Uterus (tissue), 2 donors: ENCODE results near the gene VASP.

Experiments used
- POLR2A ChIP-seq, 2 donors: fragments of 450-650 bp; IDR thresholded peaks; one replicate each; pipeline ENCODE4 v1.6.1; 2016; ENCODE audit warnings: antibody characterized with exemption in 2 of 2, mild to moderate bottlenecking in 1 of 2, moderate library complexity in 1 of 2
- TF ChIP-seq, protein P1 (sequence below), 4 experiments: fragments of 200-600 bp in 2 of 4; fragments of 450-650 bp in 2 of 4; sonication (generic) in 2 of 4; IDR thresholded peaks; one replicate each; pipeline ENCODE4 v1.5.1; 2016 to 2019; ENCODE audit warnings: antibody characterized with exemption in 4 of 4, mild to moderate bottlenecking in 2 of 4, moderate library complexity in 1 of 4

DNA sequence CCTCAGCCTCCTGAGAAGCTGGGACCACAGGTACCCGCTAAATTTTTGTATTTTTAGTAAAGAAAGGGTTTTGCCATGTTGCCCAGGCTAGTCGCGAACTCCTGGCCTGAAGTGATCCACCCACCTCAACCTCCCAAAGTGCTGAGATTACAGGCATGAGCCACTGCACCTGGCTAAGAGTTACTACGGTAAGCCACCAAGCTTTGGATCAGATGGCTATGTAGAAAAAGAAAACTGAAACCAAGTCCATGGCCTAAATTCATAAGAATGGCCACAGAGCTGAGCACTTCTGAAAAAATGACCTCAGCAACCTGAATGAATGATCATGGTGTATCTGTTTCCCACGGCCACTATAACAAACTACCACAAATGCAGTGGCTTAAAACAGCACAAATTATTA is 67.9 kb downstream of the VASP start:
- TF ChIP-seq POLR2A (IDR thresholded peaks at IDR 0.05) = no peak
- TF ChIP-seq, protein P1, sequence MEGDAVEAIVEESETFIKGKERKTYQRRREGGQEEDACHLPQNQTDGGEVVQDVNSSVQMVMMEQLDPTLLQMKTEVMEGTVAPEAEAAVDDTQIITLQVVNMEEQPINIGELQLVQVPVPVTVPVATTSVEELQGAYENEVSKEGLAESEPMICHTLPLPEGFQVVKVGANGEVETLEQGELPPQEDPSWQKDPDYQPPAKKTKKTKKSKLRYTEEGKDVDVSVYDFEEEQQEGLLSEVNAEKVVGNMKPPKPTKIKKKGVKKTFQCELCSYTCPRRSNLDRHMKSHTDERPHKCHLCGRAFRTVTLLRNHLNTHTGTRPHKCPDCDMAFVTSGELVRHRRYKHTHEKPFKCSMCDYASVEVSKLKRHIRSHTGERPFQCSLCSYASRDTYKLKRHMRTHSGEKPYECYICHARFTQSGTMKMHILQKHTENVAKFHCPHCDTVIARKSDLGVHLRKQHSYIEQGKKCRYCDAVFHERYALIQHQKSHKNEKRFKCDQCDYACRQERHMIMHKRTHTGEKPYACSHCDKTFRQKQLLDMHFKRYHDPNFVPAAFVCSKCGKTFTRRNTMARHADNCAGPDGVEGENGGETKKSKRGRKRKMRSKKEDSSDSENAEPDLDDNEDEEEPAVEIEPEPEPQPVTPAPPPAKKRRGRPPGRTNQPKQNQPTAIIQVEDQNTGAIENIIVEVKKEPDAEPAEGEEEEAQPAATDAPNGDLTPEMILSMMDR (IDR thresholded peaks at IDR 0.05) = no peak
